HG03135 (cell line): ENCODE measurements around the gene ESRRB.

ENCODE experiments used
- ATAC-seq: cut with Tn5 transposase; IDR thresholded peaks from one replicate; pipeline ENCODE4 v1.9.1; 2021; ENCODE audit warnings: mild to moderate bottlenecking, moderate library complexity; ENCODE audit not compliant: unreplicated experiment

ESRRB gene

DNA sequence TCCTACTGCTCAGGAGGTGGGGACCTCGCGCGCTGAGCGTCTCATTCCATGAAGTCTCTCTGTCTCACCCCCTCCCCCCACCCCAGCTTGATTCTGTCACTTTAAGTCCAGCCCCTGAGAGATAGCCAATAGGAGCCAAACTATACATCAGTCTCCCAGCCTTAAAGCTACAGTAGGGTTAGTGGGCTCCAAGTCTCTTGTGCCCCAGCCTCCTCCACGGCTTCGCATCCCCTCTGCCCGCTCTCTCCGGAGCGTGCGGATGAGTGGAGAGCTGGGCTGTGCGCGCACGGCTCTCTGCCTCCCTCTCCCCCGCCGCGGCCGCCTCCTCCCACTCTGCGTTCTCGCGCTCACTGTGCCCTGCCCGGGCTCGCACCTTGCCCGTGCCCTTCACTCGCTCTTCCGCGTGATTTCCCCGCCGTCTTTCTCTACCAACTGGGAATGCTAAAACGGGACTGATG, at the start of gene ESRRB:
ESRRB (plus strand) TSS at position 191 of the 458 bp plus-strand sequence; CDS start at position 456, 265 bp downstream.
- ATAC-seq, result no peak

- ATAC-seq, result no peak
Measured at GRCh38 chr14:76326918-76327689, 48.8 kb upstream of the ESRRB start.

DNA sequence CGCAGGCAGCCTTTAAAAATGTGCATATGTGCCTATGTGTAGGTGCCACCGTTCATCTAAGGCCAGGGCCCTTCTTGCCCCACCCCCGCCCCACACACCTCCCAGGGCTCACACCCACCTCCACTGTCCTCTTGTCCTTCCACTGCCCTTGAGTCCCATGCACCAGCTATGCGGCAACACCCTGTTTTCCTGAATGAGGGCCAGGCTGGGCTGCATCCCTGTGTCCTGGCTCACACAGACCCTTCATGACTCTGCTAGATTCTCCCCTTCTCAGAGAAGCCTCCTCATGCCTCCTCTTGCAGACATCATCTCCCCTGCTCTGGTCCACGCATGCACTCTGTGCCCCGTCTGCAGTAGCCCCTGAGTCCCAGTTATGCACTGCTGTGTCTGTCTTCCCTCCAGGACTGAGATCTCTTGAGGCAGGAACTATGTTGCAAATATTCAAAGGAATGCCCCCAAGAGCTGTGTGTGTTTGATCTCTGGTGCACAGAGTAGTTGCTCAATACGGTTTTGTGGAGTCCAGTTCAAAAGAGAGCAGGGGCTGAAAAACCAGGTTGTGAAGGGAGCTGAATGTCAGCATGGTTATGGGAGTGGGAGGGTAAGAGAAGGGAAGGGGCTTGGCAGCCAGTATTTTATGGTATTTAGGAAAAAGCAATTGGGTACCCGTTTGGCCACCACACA, 47.3 kb upstream of the ESRRB start:
- no peak for ATAC-seq

DNA sequence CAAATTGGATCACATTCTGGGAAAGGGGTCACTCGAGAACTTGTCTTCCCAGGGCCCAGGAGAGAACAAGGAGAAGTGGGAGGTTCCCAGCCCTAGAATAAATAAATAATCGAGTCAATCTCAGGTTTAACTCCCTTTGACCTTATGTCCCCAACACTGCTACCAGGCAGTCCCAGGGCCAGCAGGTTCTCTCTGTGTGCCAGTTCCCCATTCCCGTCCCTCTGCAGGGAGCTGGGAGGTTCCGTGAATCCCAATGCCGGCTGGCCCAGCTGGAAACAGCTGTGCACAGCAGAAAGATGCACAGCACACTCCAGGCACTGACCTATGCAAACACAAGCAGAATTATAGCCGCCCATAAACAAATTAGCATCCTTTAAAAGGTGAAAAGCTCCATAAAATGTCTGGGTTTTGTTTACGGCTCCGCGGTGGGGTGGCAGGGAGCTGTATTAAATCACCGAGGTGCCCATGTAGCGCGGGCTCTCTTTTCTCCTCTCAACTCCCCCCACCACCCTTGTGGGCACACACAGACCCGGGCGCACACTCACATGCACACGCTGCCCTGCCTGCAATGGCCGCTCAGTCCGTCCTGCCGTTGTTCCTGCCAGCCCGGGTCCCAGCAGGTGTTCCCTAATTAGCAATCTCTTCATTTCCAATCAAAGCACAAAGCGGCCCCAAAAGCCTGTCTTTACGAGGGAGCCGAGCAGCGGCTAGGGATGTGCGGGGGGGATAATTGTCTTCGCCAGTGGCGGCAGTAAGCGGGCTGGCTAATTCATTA, 46.6 kb upstream of the ESRRB start:
- ATAC-seq, result no peak

GRCh38 chr14:76329951-76330350, 46.0 kb upstream of the ESRRB start:
- ATAC-seq, result no peak

DNA sequence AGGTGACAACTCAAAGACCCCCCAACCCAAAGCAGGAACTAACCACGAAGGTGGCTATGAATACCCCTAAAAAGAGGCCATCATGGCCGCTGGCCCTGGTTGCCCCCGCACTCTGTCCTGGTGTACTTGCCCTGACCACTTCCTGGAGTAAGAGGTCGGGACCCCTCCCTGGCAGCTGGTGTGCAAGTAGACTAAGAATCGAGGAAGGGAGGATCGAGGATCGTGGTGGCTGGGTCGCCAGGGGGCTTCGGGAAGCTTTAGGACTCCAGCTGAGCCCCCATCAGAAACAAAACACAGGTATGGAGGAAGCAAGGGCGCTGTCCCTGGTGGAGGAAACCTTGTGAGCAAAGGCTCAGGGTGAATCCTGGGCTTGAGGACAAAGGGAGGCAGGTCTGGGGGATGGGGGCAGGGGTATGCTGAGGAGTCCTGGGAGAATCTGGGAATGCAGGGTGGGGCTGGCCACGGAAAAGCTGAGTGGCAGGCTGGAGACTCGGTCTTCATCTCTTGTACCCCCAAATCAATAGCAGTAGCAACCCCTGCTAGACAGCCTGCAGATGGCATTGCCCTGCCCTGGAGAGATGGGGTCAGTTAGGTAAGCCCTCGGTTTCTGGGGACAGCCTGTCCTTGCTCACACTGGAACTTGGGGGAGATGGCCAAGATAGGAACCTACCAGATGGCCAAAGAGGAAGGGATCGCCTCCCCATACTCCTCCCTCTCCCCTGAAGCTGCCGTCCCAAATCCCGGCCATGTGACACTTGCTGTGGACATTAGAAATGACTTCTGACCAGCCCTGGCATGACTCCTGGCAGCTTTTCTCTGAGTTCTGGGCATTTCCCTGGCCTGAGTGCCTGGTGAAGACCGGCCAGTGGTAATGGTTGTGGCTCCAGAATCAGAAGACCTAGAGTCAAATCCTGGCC, 45.3 kb upstream of the ESRRB start:
- ATAC-seq, result no peak

GRCh38 chr14:76331328-76332011, 44.5 kb upstream of the ESRRB start:
- ATAC-seq, result no peak

DNA sequence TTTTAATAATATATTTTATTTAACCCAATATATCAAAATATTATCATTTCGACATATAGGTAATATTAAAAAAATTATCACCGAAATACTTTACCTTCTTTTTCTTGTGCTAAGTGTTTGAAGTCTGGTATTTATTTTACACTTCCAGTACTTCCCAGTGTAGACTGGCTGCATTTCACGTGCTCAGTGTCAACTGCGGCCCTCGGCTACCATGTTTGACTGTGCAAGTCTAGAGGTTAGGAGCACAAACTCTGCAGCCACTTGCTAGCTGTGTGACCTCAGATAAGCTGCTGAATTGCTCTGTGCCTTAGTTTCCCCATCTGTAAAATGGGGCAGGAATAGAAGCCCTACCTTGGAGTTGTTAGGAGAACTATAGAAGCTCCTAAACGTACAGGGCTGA, 42.3 kb upstream of the ESRRB start:
- no peak for ATAC-seq

DNA sequence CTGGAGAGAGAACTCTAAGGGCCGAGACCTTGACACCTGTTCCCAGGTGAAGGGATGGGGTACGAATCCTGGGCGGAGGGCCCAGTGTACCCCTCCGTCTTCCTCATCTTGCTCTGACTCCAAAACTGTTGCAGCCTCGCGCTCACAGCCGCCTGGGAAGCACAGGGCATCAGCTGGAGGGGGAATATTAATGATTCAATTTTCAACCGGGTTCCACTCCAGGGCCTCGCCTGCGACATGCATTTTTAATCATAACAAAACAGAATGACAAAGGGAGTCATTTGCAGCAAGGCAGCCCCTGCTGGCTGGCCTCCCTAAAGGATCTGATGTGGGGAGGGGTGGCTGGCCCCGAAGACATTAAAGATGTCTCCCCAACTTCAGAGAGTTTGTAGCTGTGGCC, 41.6 kb upstream of the ESRRB start:
- no peak for ATAC-seq

DNA sequence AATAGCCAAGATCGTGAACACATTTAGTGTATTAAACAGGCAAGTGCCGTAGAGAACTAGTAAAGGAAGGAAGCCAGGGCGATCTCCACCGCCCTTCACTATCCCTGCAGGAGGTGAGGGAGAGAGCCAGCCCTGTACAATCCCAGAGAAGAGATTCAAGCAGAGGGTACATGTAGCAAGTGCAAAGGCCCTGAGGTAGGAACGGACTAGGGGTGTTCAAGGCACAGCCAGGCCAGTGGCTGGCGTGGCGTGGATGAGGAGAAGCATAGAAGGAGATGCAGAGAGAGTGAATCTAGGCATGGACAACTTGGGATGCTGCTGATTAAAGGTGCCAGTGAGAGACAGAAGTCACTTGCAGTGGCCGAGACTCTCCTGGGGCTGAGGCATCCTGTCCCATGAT, 39.1 kb upstream of the ESRRB start:
- no peak for ATAC-seq

- ATAC-seq, result no peak
Measured at GRCh38 chr14:76337635-76338545, 38.0 kb upstream of the ESRRB start.

DNA sequence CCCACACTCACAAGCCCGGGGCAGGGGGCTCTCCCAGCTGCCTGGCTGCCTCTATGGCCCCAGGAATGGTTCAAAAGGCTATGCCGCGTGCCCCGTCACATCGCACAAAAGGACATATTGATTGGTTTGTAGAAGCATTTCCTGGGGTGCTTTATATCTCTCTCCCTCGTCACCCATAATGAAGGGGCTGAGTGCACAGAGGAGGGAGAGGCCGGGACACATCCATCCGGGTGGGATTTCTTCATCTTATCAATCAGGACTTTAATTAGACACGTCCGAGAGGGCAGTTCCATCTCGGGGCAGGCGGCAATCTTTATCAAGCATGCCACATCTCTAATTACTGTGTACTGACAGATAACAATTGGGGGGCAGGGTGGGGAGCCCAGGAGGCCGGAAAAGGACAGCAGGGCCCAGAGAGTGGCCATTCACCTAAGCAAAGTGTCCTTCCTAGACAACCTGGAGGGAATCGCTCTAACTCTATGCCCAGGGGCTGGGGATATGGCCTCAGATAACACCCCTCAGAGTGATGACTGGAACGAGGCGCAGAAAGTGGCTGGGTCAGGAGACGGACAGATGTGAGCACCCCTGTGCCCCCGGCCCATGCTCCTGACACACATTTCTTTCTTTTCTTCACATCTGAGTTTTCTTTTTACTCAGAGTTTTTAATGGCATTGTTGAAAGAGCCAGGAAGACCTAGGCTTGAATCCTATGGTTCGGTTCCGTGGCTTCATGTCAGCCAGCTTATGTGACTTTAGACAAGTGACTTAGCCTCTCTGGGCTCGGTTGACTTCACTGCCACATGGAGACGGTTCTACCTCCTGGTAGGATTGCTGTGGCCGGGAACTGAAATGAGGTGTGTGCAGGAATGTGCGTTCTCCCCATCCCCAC, 36.0 kb upstream of the ESRRB start:
- ATAC-seq, result no peak

- ATAC-seq, result no peak
Measured at GRCh38 chr14:76343386-76343785, 32.6 kb upstream of the ESRRB start.

GRCh38 chr14:76346391-76347160, 29.4 kb upstream of the ESRRB start:
- ATAC-seq, result no peak

GRCh38 chr14:76348898-76349297, 27.0 kb upstream of the ESRRB start:
- ATAC-seq, result no peak

DNA sequence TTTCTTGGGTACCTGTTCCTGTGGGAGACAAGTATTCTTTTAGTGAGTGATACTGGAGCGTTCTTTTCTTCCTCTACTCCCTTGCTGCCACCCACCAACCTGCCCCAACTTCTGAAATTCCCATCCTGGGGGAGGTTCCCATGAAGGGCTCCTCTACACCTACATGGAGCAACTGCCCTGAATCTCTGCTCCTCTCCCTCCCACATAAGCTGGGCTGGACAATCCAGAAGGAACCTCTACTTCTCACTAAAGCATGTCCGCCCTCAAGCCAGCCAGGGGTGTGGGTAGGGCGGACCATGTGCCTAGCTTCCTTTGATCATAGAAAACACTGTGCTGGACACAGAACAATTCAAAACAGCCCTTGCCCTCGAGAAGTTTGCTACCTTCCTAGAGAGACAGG, 25.9 kb upstream of the ESRRB start:
- ATAC-seq, result no peak

GRCh38 chr14:76350671-76351070, 25.3 kb upstream of the ESRRB start:
- ATAC-seq, result no peak
